Kidney epithelial cell (primary cell): ENCODE results near the gene SH3GL2. TPM values are rescaled to one million over a fixed set of nuclear protein-coding genes. Genes with fewer than 3 reads are reported as not detected.

Experiments used
- DNase-seq: peaks from one replicate; pipeline ENCODE4 v3.0.0-alpha.2; 2010; ENCODE audit warnings: low read depth
- H3K27me3 ChIP-seq: 2 replicates; pipeline ENCODE4 v1.6.0; 2011; ENCODE audit warnings: low read length; ENCODE audit not compliant: control insufficient read depth, insufficient read depth
- H3K36me3 ChIP-seq: 2 replicates; pipeline ENCODE4 v1.5.1; 2011; ENCODE audit warnings: low read length; ENCODE audit not compliant: control insufficient read depth, insufficient read depth
- H3K4me3 ChIP-seq: 2 replicates; pipeline ENCODE4 v1.5.1; 2011; ENCODE audit warnings: low read depth, mild to moderate bottlenecking, control low read depth, low read length
- total RNA-seq: library from RNA; depleted of rRNA; stranded (reverse); fragments of >200 nt; gene quantifications from 2 replicates; pipeline ENCODE4 v1.2.3, GENCODE V29; 2015
- TF ChIP-seq, protein P1 (sequence below): IDR thresholded peaks from 2 replicates; pipeline ENCODE4 v1.5.1; 2011; ENCODE audit warnings: mild to moderate bottlenecking, moderate library complexity, low read length, control low read depth, inconsistent platforms; ENCODE audit not compliant: insufficient read depth, poor library complexity, severe bottlenecking

The SH3GL2 gene
- total RNA-seq, 1 donor from 2014 or later, result 3.5 TPM

DNA sequence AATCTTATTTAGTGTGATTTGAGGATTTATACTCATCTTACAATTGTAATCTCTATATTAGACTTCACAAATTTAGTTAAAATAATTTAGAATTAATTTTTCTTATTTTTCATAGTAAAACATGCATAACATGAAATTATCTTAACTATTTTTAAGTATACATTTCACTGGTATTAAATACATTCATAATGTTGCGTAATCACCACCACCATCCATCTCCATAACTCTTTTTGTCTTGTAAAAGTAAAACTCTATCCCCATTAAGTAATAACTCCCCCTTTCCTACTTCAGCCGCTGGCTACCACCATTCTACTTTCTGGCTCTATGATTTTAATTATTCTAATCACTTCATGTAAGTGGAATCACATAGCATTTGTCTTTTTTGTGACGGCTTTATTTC, 193.4 kb downstream of the SH3GL2 start:
- Histone ChIP-seq H3K36me3 (no peaks in the 10 kb centered on the region), H3K27me3 (no peaks in the 10 kb centered on the region), H3K4me3 (no peak overlapping the region)
- TF ChIP-seq, protein P1, sequence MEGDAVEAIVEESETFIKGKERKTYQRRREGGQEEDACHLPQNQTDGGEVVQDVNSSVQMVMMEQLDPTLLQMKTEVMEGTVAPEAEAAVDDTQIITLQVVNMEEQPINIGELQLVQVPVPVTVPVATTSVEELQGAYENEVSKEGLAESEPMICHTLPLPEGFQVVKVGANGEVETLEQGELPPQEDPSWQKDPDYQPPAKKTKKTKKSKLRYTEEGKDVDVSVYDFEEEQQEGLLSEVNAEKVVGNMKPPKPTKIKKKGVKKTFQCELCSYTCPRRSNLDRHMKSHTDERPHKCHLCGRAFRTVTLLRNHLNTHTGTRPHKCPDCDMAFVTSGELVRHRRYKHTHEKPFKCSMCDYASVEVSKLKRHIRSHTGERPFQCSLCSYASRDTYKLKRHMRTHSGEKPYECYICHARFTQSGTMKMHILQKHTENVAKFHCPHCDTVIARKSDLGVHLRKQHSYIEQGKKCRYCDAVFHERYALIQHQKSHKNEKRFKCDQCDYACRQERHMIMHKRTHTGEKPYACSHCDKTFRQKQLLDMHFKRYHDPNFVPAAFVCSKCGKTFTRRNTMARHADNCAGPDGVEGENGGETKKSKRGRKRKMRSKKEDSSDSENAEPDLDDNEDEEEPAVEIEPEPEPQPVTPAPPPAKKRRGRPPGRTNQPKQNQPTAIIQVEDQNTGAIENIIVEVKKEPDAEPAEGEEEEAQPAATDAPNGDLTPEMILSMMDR, result no peak
- DNase-seq, result no peak

DNA sequence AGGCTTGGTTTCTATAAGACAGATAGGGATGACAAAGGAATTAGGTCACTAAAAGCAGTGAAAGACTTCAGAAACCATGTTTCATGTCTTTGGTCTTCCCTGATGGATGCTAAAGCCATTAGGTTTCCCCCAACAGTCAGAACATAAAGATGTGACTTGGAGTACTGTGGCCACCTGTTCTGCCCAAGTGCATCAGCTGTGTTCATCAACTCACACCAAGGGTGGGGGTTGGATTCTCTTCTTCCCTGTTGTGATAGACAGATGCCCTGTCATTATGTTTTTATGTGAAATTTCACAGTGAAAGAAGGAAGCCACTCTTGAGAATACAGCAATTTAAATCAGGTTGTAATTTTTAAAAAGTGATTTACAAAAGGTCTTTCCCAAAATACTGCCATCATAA, 196.8 kb downstream of the SH3GL2 start:
- Histone ChIP-seq H3K4me3 (no peak overlapping the region), H3K36me3 (no peaks in the 10 kb centered on the region), H3K27me3 (no peaks in the 10 kb centered on the region)
- TF ChIP-seq, protein P1, result no peak
- no peak for DNase-seq

DNA sequence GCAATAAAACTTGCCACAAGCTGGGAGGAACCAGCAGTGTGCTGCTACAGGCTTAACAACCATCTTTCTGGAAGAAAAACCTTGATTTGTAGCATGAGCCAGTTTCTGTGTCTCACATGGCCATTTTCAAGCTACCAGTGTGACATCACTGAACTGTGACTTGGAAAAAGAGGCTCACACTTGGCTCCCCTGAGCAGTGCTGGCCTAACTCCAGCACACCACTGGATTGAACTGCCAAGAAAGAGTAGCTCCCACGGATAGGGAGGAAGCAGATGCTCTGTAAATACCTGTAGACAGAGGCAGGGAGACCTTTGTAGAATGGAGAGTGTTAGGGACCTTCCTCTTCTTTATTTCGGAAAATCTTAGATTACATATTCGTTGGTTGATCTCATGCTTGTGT, 197.9 kb downstream of the SH3GL2 start:
- no peak for DNase-seq
- Histone ChIP-seq H3K4me3 (no peak overlapping the region), H3K36me3 (no peaks in the 10 kb centered on the region), H3K27me3 (no peaks in the 10 kb centered on the region)
- TF ChIP-seq, protein P1, result no peak

DNA sequence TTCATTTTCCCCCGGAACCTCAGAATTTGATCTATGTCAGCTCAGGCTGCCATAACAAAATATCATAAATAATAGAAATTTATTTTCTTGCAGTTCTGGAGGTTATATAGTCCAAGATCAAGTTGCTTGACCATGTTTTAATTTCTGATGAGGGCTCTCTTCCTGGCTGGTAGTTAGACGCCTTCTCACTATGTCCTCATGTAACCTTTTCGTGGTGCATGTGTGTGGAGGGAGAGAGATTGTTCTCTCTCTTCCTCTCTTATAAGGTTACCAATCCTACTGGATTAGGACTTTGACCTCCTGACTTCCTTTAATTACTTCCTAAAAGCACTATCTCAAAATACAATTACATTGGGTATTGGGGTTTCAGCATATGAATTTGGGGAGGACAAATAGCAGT, 198.6 kb downstream of the SH3GL2 start:
- Histone ChIP-seq H3K36me3 (no peaks in the 10 kb centered on the region), H3K4me3 (no peak overlapping the region), H3K27me3 (no peaks in the 10 kb centered on the region)
- TF ChIP-seq, protein P1, result no peak
- no peak for DNase-seq

DNA sequence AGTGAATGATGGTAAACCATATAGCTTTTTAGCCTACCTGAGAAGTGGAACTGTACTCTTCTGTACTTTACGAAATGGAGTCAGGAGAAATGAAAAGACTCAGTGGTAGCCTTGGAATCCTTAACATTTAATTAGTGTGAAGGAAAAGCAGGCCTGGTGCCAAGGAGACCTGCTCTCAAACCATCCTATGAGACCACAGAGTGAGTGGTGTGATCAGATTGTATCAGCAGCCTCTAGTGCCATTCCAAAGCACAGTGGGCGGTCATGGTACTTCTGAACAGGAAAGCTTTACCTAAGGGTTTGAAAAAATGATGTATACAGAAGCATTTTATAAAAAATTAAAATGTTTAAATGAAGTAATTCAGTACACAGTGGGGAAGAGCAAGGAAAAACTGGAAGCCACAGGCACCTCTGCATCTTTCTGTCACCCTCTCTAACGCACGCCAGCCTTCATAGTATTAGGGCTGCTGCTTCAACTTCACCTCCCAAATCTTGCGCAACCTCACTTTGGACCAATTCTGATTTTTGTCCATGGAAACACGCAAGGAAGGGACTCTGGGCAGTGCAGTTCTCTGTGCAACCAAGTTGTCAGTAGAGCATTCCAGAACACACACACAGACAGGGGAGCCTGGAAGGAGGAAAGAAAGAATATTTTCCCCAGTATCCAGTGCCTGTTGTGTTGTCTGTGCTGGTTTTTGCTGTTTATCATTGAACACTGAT, 203.7 kb downstream of the SH3GL2 start:
- Histone ChIP-seq H3K36me3 (no peaks in the 10 kb centered on the region), H3K27me3 (no peaks in the 10 kb centered on the region), H3K4me3 (no peak overlapping the region)
- TF ChIP-seq, protein P1, result no peak
- no peak for DNase-seq

DNA sequence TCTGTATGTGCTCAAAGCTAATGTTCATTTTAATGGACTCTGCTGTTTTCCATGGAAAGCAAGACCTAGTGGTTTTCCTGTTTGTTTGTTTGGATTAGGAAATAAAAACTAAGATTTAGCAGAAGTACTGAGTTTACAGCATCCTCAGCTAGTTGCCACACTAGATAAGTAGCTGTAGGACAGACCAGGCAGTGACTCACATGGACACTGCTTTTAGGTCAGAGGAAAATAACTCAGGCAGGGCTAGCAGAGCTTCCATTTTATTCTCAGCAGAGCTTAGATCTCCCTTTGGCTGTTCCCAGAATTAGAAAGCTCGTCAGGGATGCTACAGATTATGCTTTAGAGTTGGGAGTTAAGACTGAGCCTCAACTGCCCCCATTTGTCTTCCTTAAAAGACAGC, 204.4 kb downstream of the SH3GL2 start:
- DNase-seq, result no peak
- TF ChIP-seq, protein P1, result no peak

More for the DNA sequence above, 204.4 kb downstream of the SH3GL2 start:
- H3K36me3 ChIP-seq, result no peaks in the 10 kb centered on the region
- no peak overlapping the region for H3K4me3 ChIP-seq
- no peaks in the 10 kb centered on the region for H3K27me3 ChIP-seq
